Measurements from ENCODE around the gene GATA6. TPM values are rescaled to one million over a fixed set of nuclear protein-coding genes. Genes with fewer than 3 reads are reported as not detected.

GATA6 gene
- total and polyA plus RNA-seq, 5 experiments from 2014 or later, result 0.03 to 0.88 (median 0.13) TPM; not detected in 2

DNA sequence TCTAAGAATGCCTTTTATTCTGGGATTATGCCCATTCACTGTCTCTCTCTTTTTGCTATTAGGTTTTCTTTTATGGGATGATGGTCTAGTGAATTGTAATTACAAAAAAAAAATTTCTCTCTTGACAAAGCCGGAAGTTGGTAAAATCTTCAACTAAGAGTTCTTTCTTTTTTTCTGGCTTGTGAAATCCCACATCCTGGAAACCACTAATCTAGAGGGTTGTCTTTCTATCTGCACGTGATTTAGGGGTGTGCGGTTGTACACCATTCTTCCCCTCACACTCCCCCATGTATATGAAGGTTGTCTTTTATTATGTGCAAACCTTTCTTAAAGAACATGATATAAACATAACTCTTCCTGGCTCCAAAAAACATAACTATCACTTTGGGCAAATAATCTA is 52.0 kb downstream of the GATA6 start:
- POLR2A ChIA-PET, result no interaction called here
- ATAC-seq, result peak; percentile 68 to 89
- H3K4me3 Mint-ChIP-seq, result peak overlapping the region in 8 of 10 donors; percentile 0 to 60 (median 23)
- peak in 3 of 10 donors; percentile 45 to 52 (median 48) for DNase-seq
- H3K27ac Mint-ChIP-seq, result peak overlapping the region in 4 of 10 donors; percentile 5 to 54 (median 27)
- H3K27me3 Mint-ChIP-seq, result peaks cover 0 to 4% (median 0%) of the 10 kb centered on the region in 5 donors
- H3K4me1 Mint-ChIP-seq, result peaks cover 4 to 37% (median 18%) of the 10 kb centered on the region in 4 donors
- peaks cover 0 to 5% (median 0%) of the 10 kb centered on the region in 9 donors for H3K9me3 Mint-ChIP-seq
- no peaks in the 10 kb centered on the region for H3K36me3 Mint-ChIP-seq

GRCh38 chr18:22223254-22223964 is 54.0 kb downstream of the GATA6 start:
- DNase-seq (no peak), ATAC-seq (no peak)
- H3K27ac Mint-ChIP-seq, result peak overlapping the region in 1 of 10 donors; percentile 7
- POLR2A ChIA-PET, result no interaction called here
- H3K36me3 Mint-ChIP-seq, result no peaks in the 10 kb centered on the region
- peaks cover 4 to 35% (median 18%) of the 10 kb centered on the region in 4 donors for H3K4me1 Mint-ChIP-seq
- H3K4me3 Mint-ChIP-seq, result peak overlapping the region in 1 of 10 donors; percentile 17
- peaks cover 0 to 4% (median 0%) of the 10 kb centered on the region in 9 donors for H3K9me3 Mint-ChIP-seq
- peaks cover 0 to 4% (median 0%) of the 10 kb centered on the region in 5 donors for H3K27me3 Mint-ChIP-seq

GRCh38 chr18:22223965-22224322 is 54.6 kb downstream of the GATA6 start:
- peaks cover 4 to 31% (median 18%) of the 10 kb centered on the region in 4 donors for H3K4me1 Mint-ChIP-seq
- H3K27ac Mint-ChIP-seq, result peak overlapping the region in 1 of 10 donors; percentile 27
- H3K27me3 Mint-ChIP-seq, result peaks cover 0 to 4% (median 2%) of the 10 kb centered on the region in 5 donors
- ATAC-seq (no peak), DNase-seq (no peak)
- H3K9me3 Mint-ChIP-seq, result no peaks in the 10 kb centered on the region
- POLR2A ChIA-PET, result no interaction called here
- no peak overlapping the region for H3K4me3 Mint-ChIP-seq
- no peaks in the 10 kb centered on the region for H3K36me3 Mint-ChIP-seq

- no peak for ATAC-seq
- Mint-ChIP-seq H3K27me3 (peaks cover under 1 to 8% (median 6%) of the 10 kb centered on the region in 5 donors), H3K4me1 (peaks cover 4 to 33% (median 18%) of the 10 kb centered on the region in 4 donors), H3K4me3 (no peak overlapping the region), H3K9me3 (peaks cover 0 to 2% (median 0%) of the 10 kb centered on the region in 9 donors), H3K27ac (peak overlapping the region in 1 of 10 donors; percentile 27), H3K36me3 (no peaks in the 10 kb centered on the region)
- POLR2A ChIA-PET, result no interaction called here
- no peak for DNase-seq
Measured at GRCh38 chr18:22224339-22224738, 55.0 kb downstream of the GATA6 start.

- Mint-ChIP-seq H3K9me3 (peaks cover 0 to 2% (median 0%) of the 10 kb centered on the region in 9 donors), H3K27me3 (peaks cover 2 to 11% (median 8%) of the 10 kb centered on the region in 5 donors), H3K4me1 (peaks cover 1 to 16% (median 7%) of the 10 kb centered on the region in 4 donors), H3K36me3 (no peaks in the 10 kb centered on the region), H3K27ac (no peak overlapping the region), H3K4me3 (no peak overlapping the region)
- no peak for DNase-seq
- POLR2A ChIA-PET, result no interaction called here
- no peak for ATAC-seq
Measured at GRCh38 chr18:22226801-22227200, 57.4 kb downstream of the GATA6 start.

DNA sequence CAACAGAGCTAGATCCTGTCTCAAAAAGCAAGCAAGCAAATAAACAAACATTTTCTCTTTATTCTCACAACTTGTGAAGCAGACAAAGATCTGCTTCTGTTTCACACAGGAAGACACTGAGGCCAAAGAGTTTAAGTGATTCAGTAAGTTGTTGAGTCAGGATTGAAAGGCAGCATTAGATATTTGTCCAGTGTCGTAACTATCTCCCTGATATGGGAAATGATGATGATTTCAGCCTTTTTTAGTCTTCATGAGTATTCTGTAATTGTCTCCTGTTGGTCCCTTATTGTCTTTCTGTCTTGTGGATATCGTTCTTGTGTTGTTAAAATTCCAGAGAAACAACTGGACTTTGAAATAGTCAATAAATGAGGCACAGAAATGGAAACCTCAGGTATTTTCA is 59.6 kb downstream of the GATA6 start:
- no peak overlapping the region for H3K4me3 Mint-ChIP-seq
- H3K36me3 Mint-ChIP-seq, result no peaks in the 10 kb centered on the region
- H3K27ac Mint-ChIP-seq, result no peak overlapping the region
- peaks cover 0 to 2% (median 0%) of the 10 kb centered on the region in 9 donors for H3K9me3 Mint-ChIP-seq
- no peak for ATAC-seq
- POLR2A ChIA-PET, result no interaction called here
- peaks cover 0 to 6% (median under 1%) of the 10 kb centered on the region in 4 donors for H3K4me1 Mint-ChIP-seq
- peaks cover 2 to 11% (median 6%) of the 10 kb centered on the region in 5 donors for H3K27me3 Mint-ChIP-seq
- no peak for DNase-seq

DNA sequence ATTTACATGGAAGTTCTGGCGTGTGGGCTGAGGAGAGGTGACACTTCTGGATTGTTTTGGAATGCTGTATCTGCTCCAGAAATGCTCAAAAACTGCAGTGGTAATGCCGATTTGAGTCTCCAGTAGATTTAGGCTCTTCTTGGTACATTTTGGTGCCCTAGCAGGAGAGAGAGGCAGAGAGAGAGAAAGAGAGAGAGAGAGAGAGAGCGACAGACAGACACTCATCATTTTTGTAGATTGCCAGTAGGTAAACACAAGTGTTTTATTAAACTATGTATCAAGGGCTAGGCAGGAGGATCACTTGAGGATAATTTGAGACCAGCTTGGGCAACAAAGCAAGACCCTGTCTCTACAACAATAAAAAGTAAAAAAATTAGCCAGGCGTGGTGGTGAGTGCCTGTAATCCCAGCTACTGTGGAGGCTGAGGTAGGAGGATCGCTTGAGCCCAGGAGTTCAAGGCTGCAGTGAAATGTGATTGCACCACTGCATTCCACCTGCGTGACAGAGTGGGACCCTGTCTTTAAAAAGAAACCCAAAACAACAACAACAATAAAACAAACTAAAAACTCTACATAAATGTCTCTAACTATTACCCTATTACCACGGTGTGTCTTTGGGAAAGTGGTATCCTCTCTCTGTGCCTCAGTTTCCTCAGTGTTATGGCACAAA is 60.2 kb downstream of the GATA6 start:
- Mint-ChIP-seq H3K36me3 (no peaks in the 10 kb centered on the region), H3K4me3 (no peak overlapping the region), H3K9me3 (peaks cover 0 to 2% (median 0%) of the 10 kb centered on the region in 9 donors), H3K27ac (no peak overlapping the region), H3K4me1 (peaks cover 0 to 6% (median under 1%) of the 10 kb centered on the region in 4 donors), H3K27me3 (peaks cover 2 to 11% (median 6%) of the 10 kb centered on the region in 5 donors)
- POLR2A ChIA-PET, result no interaction called here
- ATAC-seq (no peak), DNase-seq (no peak)

DNA sequence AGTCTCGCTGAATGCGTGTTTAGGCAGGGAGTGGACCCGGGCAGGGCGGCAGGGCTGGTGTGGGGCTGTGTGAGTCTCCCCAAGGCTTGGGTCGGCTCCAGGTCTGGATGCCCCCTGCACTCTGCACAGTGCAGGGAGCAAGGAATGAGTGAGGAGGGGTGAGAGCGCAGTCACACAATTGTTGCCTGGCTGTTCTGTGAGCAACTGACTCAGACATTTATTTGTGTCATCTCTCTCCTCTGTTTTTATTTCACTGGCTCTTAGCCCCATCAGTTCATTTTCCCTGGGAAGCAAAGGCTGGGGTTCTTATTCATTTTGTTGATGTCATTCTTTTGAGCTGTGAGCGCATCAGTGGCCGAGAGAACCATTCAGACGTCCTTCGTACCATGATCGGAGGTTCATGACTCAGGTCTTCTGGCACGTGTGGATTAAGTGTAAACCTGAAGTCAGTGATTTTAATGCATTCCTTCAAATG is 61.1 kb downstream of the GATA6 start:
- H3K27ac Mint-ChIP-seq, result no peak overlapping the region
- POLR2A ChIA-PET, result no interaction called here
- H3K9me3 Mint-ChIP-seq, result peaks cover 0 to 2% (median 0%) of the 10 kb centered on the region in 9 donors
- H3K36me3 Mint-ChIP-seq, result no peaks in the 10 kb centered on the region
- DNase-seq (no peak), ATAC-seq (no peak)
- peaks cover 0 to 2% (median under 1%) of the 10 kb centered on the region in 4 donors for H3K4me1 Mint-ChIP-seq
- peaks cover 2 to 11% (median 7%) of the 10 kb centered on the region in 5 donors for H3K27me3 Mint-ChIP-seq
- no peak overlapping the region for H3K4me3 Mint-ChIP-seq

- DNase-seq (no peak), ATAC-seq (no peak)
- peaks cover 2 to 10% (median 7%) of the 10 kb centered on the region in 5 donors for H3K27me3 Mint-ChIP-seq
- peaks cover 0 to 7% (median 0%) of the 10 kb centered on the region in 9 donors for H3K9me3 Mint-ChIP-seq
- peaks cover 2 to 14% (median 7%) of the 10 kb centered on the region in 4 donors for H3K4me1 Mint-ChIP-seq
- POLR2A ChIA-PET, result no interaction called here
- H3K27ac Mint-ChIP-seq, result no peak overlapping the region
- H3K4me3 Mint-ChIP-seq, result no peak overlapping the region
- no peaks in the 10 kb centered on the region for H3K36me3 Mint-ChIP-seq
Measured at GRCh38 chr18:22233266-22233665, 63.9 kb downstream of the GATA6 start.

- ATAC-seq (peak; percentile 30 to 57), DNase-seq (peak in 3 of 10 donors; percentile 12 to 45 (median 14))
- POLR2A ChIA-PET, result no interaction called here
- peaks cover 2 to 20% (median 11%) of the 10 kb centered on the region in 4 donors for H3K4me1 Mint-ChIP-seq
- peaks cover 0 to 3% (median 0%) of the 10 kb centered on the region in 5 donors for H3K27me3 Mint-ChIP-seq
- no peak overlapping the region for H3K27ac Mint-ChIP-seq
- no peaks in the 10 kb centered on the region for H3K36me3 Mint-ChIP-seq
- H3K9me3 Mint-ChIP-seq, result peaks cover 0 to 5% (median 0%) of the 10 kb centered on the region in 9 donors
- H3K4me3 Mint-ChIP-seq, result no peak overlapping the region
Measured at GRCh38 chr18:22238036-22238435, 68.6 kb downstream of the GATA6 start.

- H3K4me1 Mint-ChIP-seq, result peaks cover 2 to 20% (median 11%) of the 10 kb centered on the region in 4 donors
Measured at GRCh38 chr18:22238681-22239080, 69.3 kb downstream of the GATA6 start.

GRCh38 chr18:22241921-22242361 is 72.6 kb downstream of the GATA6 start:
- no peaks in the 10 kb centered on the region for H3K36me3 Mint-ChIP-seq
- POLR2A ChIA-PET, result no interaction called here
- DNase-seq, result no peak
- no peak for ATAC-seq
- peaks cover 0 to 1% (median 0%) of the 10 kb centered on the region in 5 donors for H3K27me3 Mint-ChIP-seq
- H3K27ac Mint-ChIP-seq, result no peak overlapping the region
- peaks cover 2 to 19% (median 11%) of the 10 kb centered on the region in 4 donors for H3K4me1 Mint-ChIP-seq
- peaks cover 0 to 3% (median 0%) of the 10 kb centered on the region in 9 donors for H3K9me3 Mint-ChIP-seq
- H3K4me3 Mint-ChIP-seq, result no peak overlapping the region

More at GRCh38 chr18:22238681-22239080, 69.3 kb downstream of the GATA6 start:
- Mint-ChIP-seq H3K36me3 (no peaks in the 10 kb centered on the region), H3K9me3 (peaks cover 0 to 5% (median 0%) of the 10 kb centered on the region in 9 donors), H3K27me3 (peaks cover 0 to 3% (median 0%) of the 10 kb centered on the region in 5 donors), H3K4me3 (no peak overlapping the region), H3K27ac (no peak overlapping the region)
- no peak for ATAC-seq
- POLR2A ChIA-PET, result no interaction called here
- DNase-seq, result no peak

DNA sequence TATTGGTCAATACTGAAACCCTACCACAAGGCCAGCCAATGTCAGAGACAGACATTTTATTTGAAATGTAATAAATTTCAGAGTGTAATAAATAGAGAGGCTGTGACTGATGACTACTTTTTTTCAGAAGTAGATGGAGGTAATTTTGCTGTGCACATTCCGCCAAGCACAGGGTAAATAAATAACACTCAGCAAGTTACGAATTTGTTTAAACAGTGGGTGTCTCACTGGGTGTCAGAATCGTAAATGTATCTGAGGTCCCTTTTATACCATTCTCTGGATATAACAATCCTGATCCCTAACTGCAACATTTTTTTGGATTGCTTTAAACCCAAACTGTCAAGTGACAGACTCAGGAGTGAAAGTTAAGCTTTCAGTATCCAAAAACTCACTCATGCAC is 74.1 kb downstream of the GATA6 start:
- POLR2A ChIA-PET, result no interaction called here
- Mint-ChIP-seq H3K36me3 (no peaks in the 10 kb centered on the region), H3K27me3 (peaks cover 0 to under 1% (median 0%) of the 10 kb centered on the region in 5 donors), H3K4me1 (peaks cover 0 to 6% (median 2%) of the 10 kb centered on the region in 4 donors), H3K9me3 (peaks cover 0 to 2% (median 0%) of the 10 kb centered on the region in 9 donors), H3K4me3 (no peak overlapping the region), H3K27ac (peak overlapping the region in 1 of 10 donors; percentile 47)
- DNase-seq (no peak), ATAC-seq (no peak)

Measured in naive thymus-derived CD8-positive, alpha-beta T cell (primary cell).